KOPT-K1 (cell line): ENCODE results near the gene PRKCE.

Experiments
- H3K27ac ChIP-seq: fragments of 200-600 bp; sonication (generic); 2 replicates; pipeline ENCODE4 v1.5.1; 2016; ENCODE audit warnings: antibody characterized with exemption, mild to moderate bottlenecking, low read depth, low read length; ENCODE audit not compliant: poor library complexity, severe bottlenecking
- H3K36me3 ChIP-seq: fragments of 200-600 bp; sonication (generic); 2 replicates; pipeline ENCODE4 v1.5.1; 2017; ENCODE audit warnings: antibody characterized with exemption, mild to moderate bottlenecking, low read length, moderate library complexity; ENCODE audit not compliant: insufficient read depth
- H3K9me3 ChIP-seq: fragments of 200-600 bp; sonication (generic); 2 replicates; pipeline ENCODE4 v1.5.1; 2017; ENCODE audit warnings: antibody characterized with exemption, low read length, mild to moderate bottlenecking; ENCODE audit not compliant: insufficient read depth, poor library complexity, severe bottlenecking

Gene PRKCE

DNA sequence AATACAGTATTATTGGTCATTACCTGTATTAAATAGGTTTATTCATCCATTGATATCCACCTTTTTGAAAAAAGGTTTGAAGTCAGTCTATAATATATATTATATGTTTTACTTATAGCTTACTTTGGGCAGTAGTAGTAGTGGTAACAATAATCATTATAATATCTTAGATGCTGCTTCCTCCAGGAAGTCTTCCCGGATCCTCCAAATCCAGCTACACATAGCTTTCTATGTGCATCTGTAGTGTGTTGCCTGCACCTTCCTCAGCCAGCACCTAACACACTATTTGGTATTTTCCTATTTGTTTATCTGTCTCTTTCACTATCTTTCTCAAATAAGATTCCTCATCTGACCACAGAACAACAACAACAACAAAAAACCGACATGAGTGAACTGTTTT lies 81.0 kb downstream of the PRKCE start:
- Histone ChIP-seq H3K27ac (no peak overlapping the region), H3K36me3 (no peaks in the 10 kb centered on the region), H3K9me3 (no peaks in the 10 kb centered on the region)

DNA sequence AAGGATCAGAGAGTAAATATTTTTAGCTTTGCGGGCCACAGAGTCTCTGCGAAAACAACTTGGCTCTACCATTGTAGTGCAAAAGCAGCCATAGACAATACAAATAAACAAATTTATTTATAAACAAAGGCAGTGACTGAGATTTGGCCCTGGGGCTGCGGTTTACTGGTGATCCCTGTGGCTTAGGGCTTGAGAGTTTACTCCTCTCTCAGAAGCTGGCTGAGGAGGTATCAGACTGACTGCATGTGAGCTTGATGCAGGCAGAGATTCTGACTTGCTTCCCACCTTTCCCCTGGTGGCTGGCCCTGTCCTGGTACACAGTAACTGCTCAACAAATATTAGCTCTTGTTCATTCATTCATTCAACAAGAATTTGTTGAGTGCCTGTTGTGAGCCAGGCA lies 81.5 kb downstream of the PRKCE start:
- H3K36me3 ChIP-seq = no peaks in the 10 kb centered on the region
- H3K9me3 ChIP-seq = no peaks in the 10 kb centered on the region
- H3K27ac ChIP-seq = no peak overlapping the region

DNA sequence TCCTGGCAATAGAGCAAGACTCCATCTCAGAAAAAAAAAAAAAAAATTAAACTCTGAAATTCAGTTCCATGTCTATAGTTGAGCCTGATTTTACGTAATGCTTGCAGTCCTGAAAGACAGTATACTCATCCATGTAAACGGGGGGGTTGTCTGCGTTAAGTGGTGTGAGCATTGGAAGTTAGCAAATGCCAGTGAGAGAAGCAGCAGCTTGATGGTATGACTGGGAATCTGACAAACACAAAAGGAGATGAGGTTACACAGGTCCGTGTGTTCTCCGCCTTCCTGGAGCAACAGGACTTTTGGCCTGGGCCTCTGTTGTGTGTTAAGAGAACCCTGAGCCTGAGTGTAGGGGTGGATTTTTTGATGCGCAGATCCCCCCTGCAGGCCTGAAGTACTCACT lies 82.9 kb downstream of the PRKCE start:
- no peaks in the 10 kb centered on the region for H3K36me3 ChIP-seq

GRCh38 chr2:45734952-45735351 lies 83.5 kb downstream of the PRKCE start:
- H3K27ac ChIP-seq = no peak overlapping the region
- no peaks in the 10 kb centered on the region for H3K36me3 ChIP-seq
- no peaks in the 10 kb centered on the region for H3K9me3 ChIP-seq

More for the DNA sequence above, 82.9 kb downstream of the PRKCE start:
- Histone ChIP-seq H3K9me3 (no peaks in the 10 kb centered on the region), H3K27ac (no peak overlapping the region)

GRCh38 chr2:45736757-45737704 lies 85.6 kb downstream of the PRKCE start:
- H3K36me3 ChIP-seq = no peaks in the 10 kb centered on the region
- no peaks in the 10 kb centered on the region for H3K9me3 ChIP-seq
- H3K27ac ChIP-seq = no peak overlapping the region

GRCh38 chr2:45739796-45740485 lies 88.5 kb downstream of the PRKCE start:
- Histone ChIP-seq H3K9me3 (no peaks in the 10 kb centered on the region), H3K36me3 (no peaks in the 10 kb centered on the region), H3K27ac (no peak overlapping the region)

- Histone ChIP-seq H3K27ac (no peak overlapping the region), H3K36me3 (no peaks in the 10 kb centered on the region), H3K9me3 (no peaks in the 10 kb centered on the region)
These were observed 89.8 kb downstream of the PRKCE start for GRCh38 chr2:45741161-45741850.

DNA sequence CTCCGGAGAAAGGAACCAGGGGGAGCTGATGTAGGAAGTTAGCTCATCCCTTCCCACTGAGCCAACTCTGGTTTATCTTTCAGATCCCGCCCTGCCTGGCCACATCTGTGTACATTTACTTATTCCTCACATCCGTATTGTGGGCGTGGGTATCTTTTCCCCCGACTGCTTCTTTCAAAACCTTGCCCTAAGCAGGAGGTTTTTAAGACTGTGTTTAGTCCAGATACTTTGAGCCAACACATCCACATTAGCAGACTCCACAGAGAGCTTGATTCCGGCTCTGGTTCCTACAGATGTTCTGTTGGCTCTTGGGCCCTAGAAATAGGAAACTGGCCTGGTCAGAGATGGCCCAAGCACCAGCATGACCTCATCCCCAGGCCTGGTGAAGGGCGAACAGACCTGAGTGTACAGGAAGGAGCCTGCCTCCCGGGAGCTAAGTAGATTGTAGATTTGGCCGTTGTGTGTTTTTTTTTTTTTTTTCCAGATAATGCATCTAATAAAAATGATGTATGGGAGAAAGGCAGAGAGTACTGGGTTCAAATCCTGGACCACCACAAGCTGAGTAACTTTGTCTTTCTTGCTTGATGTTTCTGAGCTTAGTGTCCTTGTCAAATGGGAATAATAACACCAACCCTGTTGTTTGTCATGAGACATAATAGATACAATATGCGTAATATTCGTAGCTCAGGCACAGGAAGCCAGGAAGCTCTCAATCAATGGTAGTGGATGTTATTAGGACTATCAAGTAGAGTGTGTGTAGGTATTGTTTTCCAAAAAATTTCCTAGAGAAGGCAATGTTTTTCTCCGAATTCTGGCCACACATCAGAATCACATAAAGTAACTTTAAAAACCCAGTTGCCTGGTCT lies 92.3 kb downstream of the PRKCE start:
- Histone ChIP-seq H3K36me3 (no peaks in the 10 kb centered on the region), H3K27ac (no peak overlapping the region), H3K9me3 (no peaks in the 10 kb centered on the region)

DNA sequence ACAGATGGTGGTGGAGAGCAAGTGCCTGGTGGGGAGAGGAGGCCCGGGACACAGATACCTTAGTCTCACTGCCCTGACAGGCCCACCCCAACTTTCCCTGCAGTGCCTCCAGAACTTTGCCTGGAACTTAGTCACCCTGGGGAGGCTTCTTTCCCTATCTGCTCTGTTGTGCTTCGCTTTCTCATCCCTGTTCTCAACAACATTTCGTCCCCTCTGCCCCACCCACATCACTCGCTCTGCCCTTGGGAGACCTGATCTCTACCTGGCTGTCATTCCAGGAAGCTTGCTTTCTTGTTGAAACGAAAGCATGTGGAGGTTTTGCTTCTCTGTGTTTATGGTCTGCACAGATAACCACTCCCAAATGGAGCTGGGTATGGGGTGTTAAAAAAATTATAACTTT lies 93.8 kb downstream of the PRKCE start:
- Histone ChIP-seq H3K27ac (no peak overlapping the region), H3K9me3 (no peaks in the 10 kb centered on the region), H3K36me3 (no peaks in the 10 kb centered on the region)

DNA sequence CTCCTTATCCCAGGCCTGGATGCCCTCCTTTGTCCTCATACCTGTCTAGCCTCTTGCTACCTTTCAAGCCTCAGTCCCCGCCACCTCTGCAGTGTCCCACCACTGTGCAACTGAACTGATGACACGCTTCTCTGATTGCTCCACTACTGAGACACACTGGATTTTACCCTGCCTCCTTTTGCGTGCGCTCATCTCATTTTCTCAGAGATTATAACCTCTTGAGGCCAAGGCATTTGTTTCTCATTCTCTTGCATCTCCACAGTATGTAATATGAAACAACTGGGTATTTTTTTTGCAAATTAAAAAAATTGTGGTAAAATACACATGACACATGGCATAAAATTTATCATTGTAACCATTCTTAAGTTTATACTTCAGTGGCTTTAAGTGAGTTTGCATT lies 95.4 kb downstream of the PRKCE start:
- no peaks in the 10 kb centered on the region for H3K9me3 ChIP-seq
- no peaks in the 10 kb centered on the region for H3K36me3 ChIP-seq
- no peak overlapping the region for H3K27ac ChIP-seq

DNA sequence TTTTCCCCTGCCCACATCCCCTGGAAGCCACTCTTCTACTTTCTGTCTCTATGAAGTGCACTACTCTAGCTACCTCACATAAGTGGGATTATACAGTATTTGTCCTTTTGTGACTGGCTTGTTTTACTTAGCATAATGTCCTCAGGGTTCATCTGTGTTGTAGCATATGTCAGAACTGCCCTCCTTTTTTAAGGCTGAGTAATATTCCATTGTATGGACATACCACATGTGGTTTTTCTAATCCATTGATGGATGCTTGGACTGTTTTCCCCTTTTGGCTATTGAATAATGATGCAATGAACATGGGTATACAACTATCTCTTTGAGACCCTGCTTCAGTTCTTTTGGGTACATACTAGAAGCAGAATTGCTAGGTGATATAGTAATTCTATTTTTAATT lies 95.9 kb downstream of the PRKCE start:
- no peaks in the 10 kb centered on the region for H3K9me3 ChIP-seq
- H3K36me3 ChIP-seq = no peaks in the 10 kb centered on the region
- no peak overlapping the region for H3K27ac ChIP-seq

DNA sequence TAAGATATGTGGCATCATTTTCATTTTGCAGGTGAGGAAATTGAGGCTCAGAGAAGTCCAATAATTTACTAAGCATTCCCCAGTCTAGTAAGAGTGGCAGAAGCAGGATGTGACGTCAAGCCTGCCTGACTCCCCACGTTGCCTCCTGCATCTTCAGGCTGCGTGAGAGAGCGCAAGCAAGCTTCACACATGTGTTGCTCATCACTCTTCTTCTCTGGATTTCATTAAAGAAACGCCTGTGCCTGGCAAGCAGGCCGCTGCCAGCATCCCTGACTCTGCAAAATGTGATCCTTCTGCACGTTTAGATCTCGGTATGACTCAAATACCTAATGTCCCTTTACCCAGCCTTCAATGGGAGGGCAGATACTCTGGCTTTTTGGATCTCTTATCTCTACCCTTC lies 96.8 kb downstream of the PRKCE start:
- Histone ChIP-seq H3K36me3 (no peaks in the 10 kb centered on the region), H3K27ac (no peak overlapping the region)

DNA sequence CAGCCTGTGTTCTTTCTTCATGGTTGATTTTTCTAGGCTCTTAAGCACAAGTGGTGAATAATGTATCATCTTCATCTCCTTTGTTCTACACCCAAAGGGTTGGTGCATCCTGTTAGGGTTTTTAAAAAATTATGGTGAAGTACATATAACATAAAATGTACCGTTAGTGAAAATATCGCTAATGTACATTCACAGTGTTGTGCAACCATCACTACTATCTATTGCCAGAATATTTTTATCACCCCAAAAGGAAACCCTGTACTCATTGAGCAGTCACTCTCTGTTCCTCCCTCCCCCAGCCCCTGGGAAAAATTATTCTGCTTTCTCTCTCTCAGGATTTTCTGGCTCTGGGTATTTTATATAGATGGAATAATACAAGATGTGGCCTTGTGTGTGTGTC lies 98.5 kb downstream of the PRKCE start:
- Histone ChIP-seq H3K27ac (no peak overlapping the region), H3K9me3 (no peaks in the 10 kb centered on the region), H3K36me3 (no peaks in the 10 kb centered on the region)

More for the DNA sequence above, 96.8 kb downstream of the PRKCE start:
- no peaks in the 10 kb centered on the region for H3K9me3 ChIP-seq

GRCh38 chr2:45750484-45750883 lies 99.0 kb downstream of the PRKCE start:
- no peak overlapping the region for H3K27ac ChIP-seq
- H3K36me3 ChIP-seq = no peaks in the 10 kb centered on the region
- no peaks in the 10 kb centered on the region for H3K9me3 ChIP-seq
